ENCODE data around the gene PLAAT4.
"Not testable (repeated sequence)": the region's sequence is repeated elsewhere in the genome, so short reads cannot be mapped to it uniquely, and the experiment has no call there.

Gene PLAAT4

GRCh38 chr11:63573881-63574855, 37.6 kb downstream of the PLAAT4 start:
- DNase-seq: no peak

GRCh38 chr11:63574856-63575602, 38.4 kb downstream of the PLAAT4 start:
- no peak for DNase-seq

- DNase-seq: not testable (repeated sequence)
Measured at GRCh38 chr11:63578882-63579281, 42.3 kb downstream of the PLAAT4 start.

GRCh38 chr11:63581224-63581623, 44.6 kb downstream of the PLAAT4 start:
- DNase-seq: not testable (repeated sequence)

DNA sequence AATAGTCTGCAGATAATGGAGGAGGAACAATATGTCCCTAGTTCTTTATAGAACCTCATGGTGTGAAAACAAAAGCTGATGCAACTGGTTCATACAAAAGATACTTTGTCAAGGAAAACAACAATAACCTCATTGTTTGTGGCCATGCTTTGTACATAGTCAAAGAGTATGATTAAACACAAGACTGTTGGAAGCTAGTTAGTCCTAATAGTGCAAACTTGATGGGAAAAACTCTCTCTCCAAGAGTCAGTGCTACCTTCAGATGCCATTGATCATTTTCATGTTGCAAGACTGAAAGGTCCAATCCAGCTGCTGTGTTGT, 46.7 kb downstream of the PLAAT4 start:
- no peak for DNase-seq

DNA sequence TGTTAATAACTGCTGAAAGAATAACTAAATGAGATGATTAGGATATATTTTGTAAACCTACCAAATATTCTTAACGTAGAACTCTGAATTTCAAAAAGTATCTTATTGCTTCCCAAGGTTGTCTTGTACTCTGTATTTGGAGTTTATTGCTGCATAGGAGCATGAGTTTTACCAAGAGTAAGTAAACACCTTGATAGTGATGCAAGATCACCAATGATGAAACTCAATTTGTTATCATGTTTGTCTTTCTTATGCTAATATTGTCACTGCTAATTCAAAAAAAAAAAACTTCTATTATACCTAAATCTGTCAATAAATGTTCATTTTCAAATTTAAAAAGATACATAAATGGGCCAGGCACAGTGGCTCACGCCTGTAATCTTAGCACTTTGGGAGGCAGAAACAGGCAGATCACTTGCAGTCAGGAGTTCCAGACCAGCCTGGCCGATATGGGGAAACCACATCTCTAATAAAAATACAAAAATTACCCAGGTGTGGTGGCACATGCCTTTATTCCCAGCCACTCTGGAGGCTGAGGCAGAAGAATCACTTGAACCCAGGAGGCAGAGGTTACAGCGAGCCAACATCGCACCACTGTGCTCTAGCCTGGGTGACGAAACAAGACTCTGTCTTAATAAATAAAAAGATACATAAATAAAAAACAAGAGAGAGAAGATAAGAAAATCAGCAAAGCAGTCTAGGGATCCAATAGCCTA, 50.0 kb downstream of the PLAAT4 start:
- DNase-seq: no peak

- DNase-seq: no peak
Measured at GRCh38 chr11:63589000-63589399, 52.4 kb downstream of the PLAAT4 start.

- DNase-seq: no peak
Measured at GRCh38 chr11:63590024-63590788, 53.6 kb downstream of the PLAAT4 start.

DNA sequence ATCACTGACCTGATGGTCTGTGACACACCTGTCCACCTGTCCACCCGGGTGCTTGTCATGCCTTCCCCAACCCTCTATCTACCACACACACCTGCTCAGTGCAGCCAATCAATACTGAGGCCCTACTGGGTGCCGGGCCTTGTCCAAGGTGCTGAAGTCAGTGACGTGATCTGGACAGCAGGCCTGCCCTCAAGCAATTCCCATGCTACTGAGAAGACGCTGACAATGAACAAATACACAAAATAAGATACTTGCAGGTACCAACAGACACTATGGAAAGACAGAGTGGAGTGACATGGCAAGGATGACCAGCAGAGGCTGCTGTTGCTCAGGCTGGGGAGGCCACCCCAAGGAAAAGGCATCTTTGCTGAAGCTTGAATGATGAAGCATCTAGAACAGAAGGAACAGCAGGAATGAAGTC, 56.4 kb downstream of the PLAAT4 start:
- no peak for DNase-seq

GRCh38 chr11:63595296-63595695, 58.7 kb downstream of the PLAAT4 start:
- no peak for DNase-seq
